PC-3 (cell line): ENCODE data around the gene EIF3I.

Experiments used
- CTCF ChIP-seq: fragments of 300-600 bp; sonication (generic); conservative IDR thresholded peaks from 2 replicates; pipeline ENCODE4 v1.5.1; 2017; ENCODE audit warnings: antibody characterized with exemption, low read depth, mild to moderate bottlenecking, low read length
- EZH2 ChIP-seq: fragments of 300-600 bp; sonication (generic); IDR thresholded peaks from one replicate; pipeline ENCODE4 v1.6.1; 2017; ENCODE audit warnings: antibody characterized with exemption, mild to moderate bottlenecking, low read length; ENCODE audit not compliant: unreplicated experiment
- EZH2phosphoT487 ChIP-seq: fragments of 300-600 bp; sonication (generic); IDR thresholded peaks from 2 replicates; pipeline ENCODE4 v1.6.1; 2018; ENCODE audit warnings: mild to moderate bottlenecking, antibody characterized with exemption, low read length, borderline replicate concordance

GRCh38 chr1:32208891-32209328 lies 13.3 kb upstream of the EIF3I start, which contains the start of gene DCDC2B:
- TF ChIP-seq CTCF (no peak), EZH2phosphoT487 (no peak), EZH2 (no peak)
